Measurements from ENCODE around the gene ZNF215.
"Not testable (repeated sequence)": the region's sequence is repeated elsewhere in the genome, so short reads cannot be mapped to it uniquely, and the experiment has no call there.

Gene ZNF215

DNA sequence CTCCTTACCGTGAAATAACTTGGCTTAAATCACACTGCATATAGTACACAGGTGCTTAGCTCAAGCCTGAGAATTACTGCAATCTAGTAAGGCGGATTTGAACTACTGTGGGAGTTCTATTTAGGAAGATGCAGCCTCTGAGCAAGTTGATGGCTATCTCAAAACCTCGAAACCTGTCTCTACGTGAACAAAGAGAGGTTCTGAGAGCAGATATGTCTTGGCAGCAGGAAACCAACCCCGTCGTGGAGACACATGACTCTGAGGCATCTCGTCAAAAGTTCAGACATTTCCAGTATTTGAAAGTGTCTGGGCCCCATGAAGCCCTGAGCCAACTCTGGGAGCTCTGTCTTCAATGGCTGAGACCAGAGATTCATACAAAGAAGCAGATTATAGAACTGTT is 5.9 kb downstream of the ZNF215 start:
- DNase-seq (ENCODE audit: low spot score), result no peak

DNA sequence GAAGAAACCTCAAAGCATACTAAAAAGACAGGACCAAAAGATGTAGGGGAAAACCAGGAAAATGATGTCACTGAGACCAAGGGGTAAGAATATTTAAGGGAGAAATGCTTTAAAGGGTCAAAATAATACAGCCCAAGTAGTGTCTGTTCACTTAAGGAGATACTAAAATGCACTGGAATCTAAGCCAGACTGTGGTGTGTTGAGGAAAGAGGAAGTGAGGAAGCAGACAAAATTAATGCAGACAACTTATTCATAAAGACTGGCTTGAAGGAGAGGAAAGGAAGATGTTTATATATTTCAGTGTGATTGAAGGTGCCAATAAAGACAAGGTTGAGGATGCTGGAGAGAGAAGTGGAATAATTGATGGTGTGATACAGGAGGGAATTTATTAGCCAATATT is 15.7 kb downstream of the ZNF215 start:
- no peak for DNase-seq (ENCODE audit: low spot score)

DNA sequence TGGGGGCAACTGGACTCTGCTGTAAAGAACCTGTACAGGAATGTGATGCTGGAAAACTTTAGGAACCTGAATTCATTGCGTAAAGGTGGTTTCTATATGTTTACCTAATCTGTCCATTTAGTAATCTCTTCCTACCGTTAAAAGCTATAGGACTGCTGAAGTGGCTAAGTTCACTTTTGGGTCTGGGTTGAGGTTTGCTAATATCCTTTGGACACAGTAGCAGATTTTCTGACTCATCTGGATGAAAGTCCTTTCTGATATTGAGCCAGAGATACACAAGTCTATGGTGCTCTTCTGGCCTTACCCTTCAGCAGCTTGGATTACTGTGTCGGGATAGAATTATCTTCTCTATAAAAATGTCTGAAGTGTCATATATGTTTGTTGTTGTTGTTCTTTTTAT is 16.9 kb downstream of the ZNF215 start:
- no peak for DNase-seq (ENCODE audit: low spot score)

DNA sequence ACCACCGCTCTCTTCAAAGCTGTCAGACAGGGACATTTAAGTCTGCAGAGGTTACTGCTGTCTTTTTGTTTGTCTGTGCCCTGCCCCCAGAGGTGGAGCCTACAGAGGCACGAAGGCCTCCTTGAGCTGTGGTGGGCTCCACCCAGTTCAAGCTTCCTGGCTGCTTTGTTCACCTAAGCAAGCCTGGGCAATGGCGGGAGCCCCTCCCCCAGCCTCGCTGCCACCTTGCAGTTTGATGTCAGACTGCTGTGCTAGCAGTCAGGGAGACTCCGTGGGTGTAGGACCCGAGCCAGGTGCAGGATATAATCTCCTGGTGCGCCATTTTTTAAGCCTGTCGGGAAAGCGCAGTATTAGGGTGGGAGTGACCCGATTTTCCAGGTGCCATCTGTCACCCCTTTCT is 28.0 kb downstream of the ZNF215 start:
- not testable (repeated sequence) for DNase-seq (ENCODE audit: low spot score)

DNA sequence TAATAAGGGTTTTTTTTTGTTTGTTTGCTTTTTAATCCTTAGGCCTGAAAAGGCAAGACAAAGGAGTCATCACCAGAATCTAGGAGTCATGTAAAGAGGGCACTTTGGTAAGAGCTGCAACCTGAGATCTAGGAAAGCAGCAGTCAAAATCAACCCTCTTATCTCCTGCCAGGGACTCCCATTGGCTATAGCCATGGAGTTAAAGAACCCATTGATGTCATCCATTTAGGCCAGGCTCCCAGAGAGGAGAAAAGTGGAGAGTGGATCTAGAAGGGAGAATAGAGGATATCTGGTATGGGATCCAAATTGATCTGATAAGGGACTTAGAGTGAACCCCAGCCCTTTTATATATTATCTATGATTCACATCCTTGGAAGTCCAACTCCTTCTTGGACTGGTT is 35.9 kb downstream of the ZNF215 start:
- DNase-seq (ENCODE audit: low spot score), result no peak

DNA sequence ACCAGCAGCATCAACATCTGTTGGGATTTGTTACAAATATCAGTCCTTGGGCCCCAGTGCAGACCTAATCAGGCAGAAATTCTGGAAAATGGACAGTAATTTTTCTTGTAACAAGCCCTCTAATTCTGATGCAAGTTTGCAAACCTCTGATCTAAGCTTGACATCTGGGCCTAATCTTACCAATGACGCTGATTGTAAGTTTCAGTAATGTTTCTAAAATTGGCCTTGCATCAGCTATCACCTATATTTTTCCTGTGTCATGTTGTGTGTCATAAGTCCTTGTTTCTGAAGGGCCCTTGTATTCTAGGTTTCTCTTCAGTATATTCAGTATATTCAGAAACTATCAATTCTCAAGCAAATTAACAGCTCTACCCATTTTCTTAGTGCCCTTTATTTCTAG is 36.4 kb downstream of the ZNF215 start:
- DNase-seq (ENCODE audit: low spot score), result no peak

DNA sequence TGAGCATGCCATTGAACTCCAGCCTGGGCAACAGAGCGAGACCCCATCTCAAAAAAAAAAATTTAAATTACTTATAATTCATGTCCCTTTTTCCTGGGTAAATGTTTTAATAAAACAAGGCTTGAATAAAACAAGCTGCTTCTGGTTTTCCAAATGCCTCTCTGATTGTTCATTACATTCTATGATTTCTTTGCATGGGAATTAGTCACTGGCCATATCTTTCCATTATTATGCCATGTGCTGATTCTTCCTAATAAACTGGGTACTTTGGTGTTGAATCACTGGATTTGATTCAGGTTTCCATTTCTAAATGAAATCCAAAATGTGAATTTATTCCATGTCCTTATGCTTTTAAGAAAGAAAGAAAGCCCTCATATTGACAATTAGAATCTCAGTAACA is 42.6 kb downstream of the ZNF215 start:
- DNase-seq (ENCODE audit: low spot score), result no peak

DNA sequence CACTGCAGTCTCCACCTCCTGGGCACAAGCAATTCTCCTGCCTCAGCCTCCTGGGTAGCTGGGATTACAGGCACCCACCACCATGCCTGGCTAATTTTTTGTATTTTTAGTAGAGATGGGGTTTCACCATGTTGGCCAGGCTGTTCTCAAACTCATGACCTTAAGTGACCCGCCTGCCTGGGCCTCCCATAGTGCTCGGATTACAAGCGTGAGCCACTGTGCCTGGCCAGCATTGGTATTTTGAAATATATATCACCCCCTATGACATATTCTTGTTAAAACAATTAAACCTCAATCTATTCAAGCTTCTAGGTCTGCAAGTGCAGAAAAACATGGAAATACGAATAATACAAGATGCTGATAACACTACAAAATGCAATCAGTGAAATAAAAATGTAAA is 43.6 kb downstream of the ZNF215 start:
- not testable (repeated sequence) for DNase-seq (ENCODE audit: low spot score)

DNA sequence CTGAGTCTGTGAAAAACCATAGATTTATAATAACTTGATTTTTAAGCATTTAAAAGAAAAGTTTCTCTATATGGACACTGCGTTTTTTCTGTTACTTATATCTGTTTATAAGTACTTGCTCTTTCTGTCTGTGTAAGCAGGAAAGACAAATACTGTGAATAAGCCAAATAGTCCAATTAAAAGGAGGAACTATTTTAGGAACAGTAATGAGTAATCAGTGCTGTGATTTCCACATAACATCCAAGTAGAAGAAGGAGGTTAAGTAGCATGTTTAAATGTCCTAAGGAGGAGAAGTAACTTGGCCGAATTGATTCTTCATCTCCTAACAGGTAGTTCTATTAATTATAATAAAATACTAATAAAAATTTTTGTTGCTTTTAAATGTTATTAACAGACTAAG is 53.1 kb downstream of the ZNF215 start:
- DNase-seq (ENCODE audit: low spot score), result no peak

DNA sequence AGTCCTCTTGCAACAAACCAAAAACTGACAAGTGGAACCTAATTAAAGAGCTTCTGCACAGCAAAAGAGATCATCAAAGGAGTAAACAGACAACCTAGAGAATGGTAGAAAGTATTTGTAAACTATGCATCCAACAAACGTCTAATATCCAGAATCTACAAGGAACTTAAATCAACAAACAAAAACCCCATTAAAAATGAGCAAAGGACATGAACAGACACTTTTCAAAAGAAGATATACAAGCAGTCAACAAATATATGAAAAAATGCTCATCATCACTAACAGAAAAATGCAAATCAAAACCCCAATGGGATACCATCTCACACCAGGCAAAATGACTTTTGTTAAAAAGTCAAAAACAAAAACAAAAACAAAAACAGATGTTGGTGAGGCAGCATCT is 60.3 kb downstream of the ZNF215 start:
- DNase-seq (ENCODE audit: low spot score), result no peak

DNA sequence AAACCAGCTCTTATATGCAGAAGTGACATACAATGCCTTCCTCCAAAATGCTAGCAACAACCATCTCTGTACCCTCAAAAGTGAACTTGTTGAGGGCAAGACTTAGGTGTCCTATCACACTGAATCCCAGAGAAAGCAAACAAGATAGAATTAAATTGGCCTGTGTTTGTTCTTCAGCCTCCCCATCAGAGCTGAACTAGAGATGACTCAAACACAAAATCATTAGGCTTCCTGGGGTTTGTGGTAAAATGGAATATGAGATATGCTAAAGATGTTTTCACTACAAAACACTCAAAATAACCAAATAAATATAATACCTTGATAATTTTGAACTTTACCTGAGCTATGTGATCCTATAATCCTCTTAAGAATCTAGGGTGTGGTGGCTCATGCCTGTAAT is 62.3 kb downstream of the ZNF215 start:
- no peak for DNase-seq (ENCODE audit: low spot score)

DNA sequence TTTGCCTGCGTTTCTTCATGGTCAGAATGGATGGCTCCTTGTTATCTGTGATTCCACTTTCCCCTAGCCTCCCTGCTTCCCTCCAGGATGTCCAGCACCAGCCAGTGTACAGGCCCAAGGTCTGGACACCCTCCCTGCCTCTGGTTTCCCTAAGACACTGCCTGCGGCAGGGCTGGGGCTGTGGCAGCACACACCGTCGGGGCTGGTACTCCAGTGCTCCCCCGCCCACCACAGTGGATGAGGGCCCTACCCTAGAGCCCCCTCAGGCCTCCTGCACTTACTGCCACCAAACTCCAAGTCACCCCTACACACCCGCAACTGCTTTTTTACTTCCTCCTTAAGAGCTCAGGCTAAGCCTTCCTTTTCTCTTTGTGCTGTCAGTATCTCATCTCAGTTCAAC is 65.0 kb downstream of the ZNF215 start:
- no peak for DNase-seq (ENCODE audit: low spot score)

DNA sequence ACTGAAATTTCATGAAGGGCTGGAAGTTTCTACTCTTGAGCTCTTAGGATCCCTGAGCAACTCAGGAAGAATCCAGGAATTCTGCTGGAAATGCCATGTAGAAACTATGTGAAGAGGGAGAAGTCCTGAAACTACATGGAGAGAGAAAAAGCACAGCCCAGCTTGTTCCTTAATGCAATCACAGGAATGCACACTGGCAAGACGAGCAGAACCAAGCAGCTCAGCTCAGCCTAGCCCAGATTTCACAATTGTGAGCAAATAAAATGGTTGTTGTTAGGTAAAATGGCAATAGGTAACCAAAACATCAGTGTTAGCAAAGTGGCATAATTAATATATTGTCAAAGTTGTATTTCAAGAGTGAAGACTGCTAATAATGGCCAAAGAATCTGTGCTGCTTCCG is 65.8 kb downstream of the ZNF215 start:
- no peak for DNase-seq (ENCODE audit: low spot score)

DNA sequence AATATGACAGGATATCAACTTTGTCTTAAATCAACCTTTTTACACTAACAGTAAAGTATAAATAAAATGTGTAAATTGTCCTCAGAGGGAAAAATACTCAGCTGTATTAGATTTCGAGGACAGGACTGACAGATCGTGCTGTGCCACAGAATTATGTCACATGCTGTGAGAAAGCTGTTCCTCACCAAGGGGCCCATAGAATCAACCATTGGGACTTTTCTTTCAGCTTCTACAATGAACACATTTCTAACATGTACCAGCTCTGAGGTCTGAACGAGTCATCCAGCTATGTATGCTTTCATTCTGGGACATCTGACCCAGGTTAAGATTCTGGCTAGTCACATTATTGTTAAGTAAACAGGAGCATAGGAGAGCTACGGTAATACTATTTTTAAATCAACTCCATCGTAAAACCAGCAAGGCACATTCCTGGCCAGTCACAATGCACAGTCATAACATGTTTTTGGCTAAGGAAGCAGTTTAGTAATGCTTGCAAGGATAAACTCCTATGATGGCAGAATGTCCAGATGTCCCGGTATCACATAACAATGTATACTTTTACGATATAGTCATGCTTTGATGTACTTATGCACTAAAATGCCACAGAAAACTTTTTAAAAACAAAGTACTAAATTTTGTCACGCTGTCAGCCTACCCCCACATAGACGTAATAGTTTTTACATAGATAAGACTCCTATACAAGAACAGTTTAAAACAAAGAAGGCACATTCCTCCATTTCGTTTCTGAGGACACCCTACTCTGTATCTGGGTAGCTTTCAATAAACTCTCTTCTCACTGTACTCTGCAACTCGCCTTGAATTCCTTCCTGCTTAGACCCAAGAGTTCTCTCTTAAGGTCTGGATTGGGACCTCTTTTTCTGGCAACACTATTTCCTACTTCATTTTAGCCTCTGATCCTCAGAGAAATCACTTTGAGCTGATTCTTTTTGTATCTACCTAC is 66.5 kb downstream of the ZNF215 start:
- DNase-seq (ENCODE audit: low spot score), result no peak

DNA sequence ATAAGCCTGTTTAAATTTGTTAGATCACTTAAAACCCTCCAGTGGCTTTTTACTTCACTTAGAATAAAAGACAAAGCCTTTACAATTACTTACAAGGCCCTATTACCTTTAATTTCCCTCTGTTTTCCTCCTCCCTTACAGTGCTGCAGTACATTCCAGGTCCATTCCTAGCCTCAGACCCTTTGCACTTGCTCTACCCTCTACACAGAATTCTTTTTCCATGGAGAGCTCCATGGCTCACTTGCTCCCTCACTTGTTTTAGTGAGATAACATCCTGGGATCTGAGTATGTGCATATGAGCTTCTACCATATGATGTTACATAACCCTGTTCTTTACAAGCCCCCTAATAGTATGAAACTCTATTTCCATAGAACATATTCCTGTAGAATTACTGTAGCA is 69.5 kb downstream of the ZNF215 start:
- DNase-seq (ENCODE audit: low spot score), result no peak

DNA sequence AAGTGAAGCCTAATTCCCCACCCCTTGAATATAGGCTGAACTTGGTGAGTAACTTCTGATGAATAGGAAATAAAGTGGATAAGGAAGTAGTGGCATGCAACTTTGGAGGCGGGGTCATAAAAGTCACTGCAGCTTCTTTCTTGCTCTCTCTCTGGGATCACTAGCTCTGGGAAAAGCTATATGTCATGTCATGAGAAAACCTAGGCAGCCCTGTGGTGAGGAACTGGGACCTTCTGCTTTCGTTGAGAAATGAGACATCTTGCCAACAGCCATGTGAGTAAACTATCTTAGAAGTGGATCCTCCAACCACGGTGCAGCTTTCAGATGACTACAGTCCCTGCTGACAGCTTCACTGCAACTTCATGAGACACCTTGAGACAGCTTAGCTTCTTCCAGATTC is 78.3 kb downstream of the ZNF215 start:
- no peak for DNase-seq (ENCODE audit: low spot score)

All from SK-N-DZ (cell line).